WTC11 (cell line): Measurements from ENCODE around the gene SUPT20H.

Experiments used
- ATF3 ChIP-seq: sonication (generic); formaldehyde crosslinking; conservative IDR thresholded peaks from 2 replicates; pipeline ENCODE4 v1.8.1; 2022; ENCODE audit warnings: mild to moderate bottlenecking, missing genetic modification reagents
- ATF6 ChIP-seq: sonication (generic); formaldehyde crosslinking; IDR thresholded peaks from 2 replicates; pipeline ENCODE4 v1.8.1; 2023; ENCODE audit warnings: mild to moderate bottlenecking, missing genetic modification reagents
- FOXK1 ChIP-seq: sonication (generic); formaldehyde crosslinking; IDR thresholded peaks from 2 replicates; pipeline ENCODE4 v1.8.0; 2022; ENCODE audit warnings: mild to moderate bottlenecking, moderate library complexity, missing genetic modification reagents
- JAZF1 ChIP-seq: fragments of 250-450 bp; sonication (Bioruptor Pico); IDR thresholded peaks from 2 replicates; pipeline ENCODE4 v1.9.0; 2021; ENCODE audit warnings: moderate library complexity, mild to moderate bottlenecking, inconsistent platforms
- MXD4 ChIP-seq: fragments of 250-450 bp; sonication (Bioruptor Pico); IDR thresholded peaks from 2 replicates; pipeline ENCODE4 v1.8.0; 2021; ENCODE audit warnings: mild to moderate bottlenecking, moderate library complexity, borderline replicate concordance
- NR2C2 ChIP-seq: sonication (generic); formaldehyde crosslinking; IDR thresholded peaks from 2 replicates; pipeline ENCODE4 v1.8.0; 2022; ENCODE audit warnings: mild to moderate bottlenecking, missing genetic modification reagents
- USF2 ChIP-seq: sonication (generic); formaldehyde crosslinking; IDR thresholded peaks from 2 replicates; pipeline ENCODE4 v1.8.1; 2023; ENCODE audit warnings: mild to moderate bottlenecking, missing genetic modification reagents, moderate library complexity
- ZNF138 ChIP-seq: sonication (generic); formaldehyde crosslinking; conservative IDR thresholded peaks from 2 replicates; pipeline ENCODE4 v1.8.1; 2022; ENCODE audit warnings: mild to moderate bottlenecking, moderate library complexity, missing genetic modification reagents
- ZNF671 ChIP-seq: fragments of 250-450 bp; sonication (Bioruptor Pico); IDR thresholded peaks from 2 replicates; pipeline ENCODE4 v1.8.0; 2021; ENCODE audit warnings: mild to moderate bottlenecking
- TF ChIP-seq, protein P1 (sequence below): fragments of 200-600 bp; IDR thresholded peaks from 2 replicates; pipeline ENCODE4 v1.8.0; 2022; ENCODE audit warnings: antibody characterized with exemption

- TF ChIP-seq ZNF671 (CRISPR knock-in tag) (no peak), MXD4 (CRISPR knock-in tag) (no peak), NR2C2 (CRISPR knock-in tag) (no peak), JAZF1 (no peak), FOXK1 (CRISPR knock-in tag) (no peak), ATF6 (CRISPR knock-in tag) (no peak), ATF3 (CRISPR knock-in tag) (no peak), ZNF138 (no peak), USF2 (CRISPR knock-in tag) (no peak)
- TF ChIP-seq, protein P1, sequence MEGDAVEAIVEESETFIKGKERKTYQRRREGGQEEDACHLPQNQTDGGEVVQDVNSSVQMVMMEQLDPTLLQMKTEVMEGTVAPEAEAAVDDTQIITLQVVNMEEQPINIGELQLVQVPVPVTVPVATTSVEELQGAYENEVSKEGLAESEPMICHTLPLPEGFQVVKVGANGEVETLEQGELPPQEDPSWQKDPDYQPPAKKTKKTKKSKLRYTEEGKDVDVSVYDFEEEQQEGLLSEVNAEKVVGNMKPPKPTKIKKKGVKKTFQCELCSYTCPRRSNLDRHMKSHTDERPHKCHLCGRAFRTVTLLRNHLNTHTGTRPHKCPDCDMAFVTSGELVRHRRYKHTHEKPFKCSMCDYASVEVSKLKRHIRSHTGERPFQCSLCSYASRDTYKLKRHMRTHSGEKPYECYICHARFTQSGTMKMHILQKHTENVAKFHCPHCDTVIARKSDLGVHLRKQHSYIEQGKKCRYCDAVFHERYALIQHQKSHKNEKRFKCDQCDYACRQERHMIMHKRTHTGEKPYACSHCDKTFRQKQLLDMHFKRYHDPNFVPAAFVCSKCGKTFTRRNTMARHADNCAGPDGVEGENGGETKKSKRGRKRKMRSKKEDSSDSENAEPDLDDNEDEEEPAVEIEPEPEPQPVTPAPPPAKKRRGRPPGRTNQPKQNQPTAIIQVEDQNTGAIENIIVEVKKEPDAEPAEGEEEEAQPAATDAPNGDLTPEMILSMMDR: no peak
These were observed 10.7 kb upstream of the SUPT20H start for GRCh38 chr13:37070145-37070695.
